DND-41 (cell line): ENCODE measurements around the gene MSI2.

ENCODE experiments used
- ATAC-seq: fragments of 200-7000 bp; cut with Tn5 transposase; 3 replicates; pipeline ENCODE4 v1.9.1; 2021; ENCODE audit warnings: low read depth; ENCODE audit not compliant: insufficient read depth
- DNase-seq: peaks from one replicate; pipeline ENCODE4 v3.0.0-alpha.2; 2020
- H2AFZ ChIP-seq: 2 replicates; pipeline ENCODE4 v1.6.0; 2012; ENCODE audit warnings: low read depth, low read length
- H3K27ac ChIP-seq: 2 replicates; pipeline ENCODE4 v1.5.1; 2012; ENCODE audit warnings: low read length, inconsistent platforms
- H3K27me3 ChIP-seq: fragments of 200-600 bp; sonication (generic); 2 replicates; pipeline ENCODE4 v1.6.0; 2012; ENCODE audit warnings: low read length, mild to moderate bottlenecking, inconsistent platforms; ENCODE audit not compliant: insufficient read depth, poor library complexity
- H3K36me3 ChIP-seq: 2 replicates; pipeline ENCODE4 v1.5.1; 2012; ENCODE audit warnings: low read length, inconsistent platforms; ENCODE audit not compliant: insufficient read depth
- H3K4me1 ChIP-seq: 2 replicates; pipeline ENCODE4 v1.5.1; 2012; ENCODE audit warnings: mild to moderate bottlenecking, low read length; ENCODE audit not compliant: insufficient read depth
- H3K4me2 ChIP-seq: 2 replicates; pipeline ENCODE4 v1.6.0; 2012; ENCODE audit warnings: mild to moderate bottlenecking, moderate library complexity, low read length, inconsistent platforms; ENCODE audit not compliant: insufficient read depth
- H3K4me3 ChIP-seq, 2 experiments: fragments of 200-600 bp in 1 of 2; shearing (Covaris generic) in 1 of 2; 2 replicates each; pipeline ENCODE4 v1.5.1; 2012 to 2016; ENCODE audit warnings: inconsistent platforms in 2 of 2, low read length in 2 of 2, mild to moderate bottlenecking in 2 of 2, low read depth in 1 of 2, moderate library complexity in 1 of 2
- H3K79me2 ChIP-seq: 2 replicates; pipeline ENCODE4 v1.6.0; 2012; ENCODE audit warnings: low read length, inconsistent platforms; ENCODE audit not compliant: insufficient read depth
- H3K9ac ChIP-seq: 2 replicates; pipeline ENCODE4 v1.6.0; 2012; ENCODE audit warnings: low read depth, mild to moderate bottlenecking, inconsistent platforms, low read length, moderate library complexity
- H3K9me3 ChIP-seq: 2 replicates; pipeline ENCODE4 v1.5.1; 2012; ENCODE audit warnings: low read length, moderate library complexity, mild to moderate bottlenecking, inconsistent platforms; ENCODE audit not compliant: insufficient read depth, severe bottlenecking
- H4K20me1 ChIP-seq: 2 replicates; pipeline ENCODE4 v1.6.0; 2012; ENCODE audit warnings: low read length; ENCODE audit not compliant: insufficient read depth
- EZH2 ChIP-seq: IDR thresholded peaks from 3 replicates; pipeline ENCODE4 v1.6.1; 2012; ENCODE audit warnings: borderline replicate concordance, low read depth, mild to moderate bottlenecking, moderate library complexity, low read length, inconsistent platforms; ENCODE audit not compliant: severe bottlenecking
- TF ChIP-seq, protein P1 (sequence below): IDR thresholded peaks from 2 replicates; pipeline ENCODE4 v1.5.1; 2012; ENCODE audit warnings: borderline replicate concordance, low read length, moderate library complexity, mild to moderate bottlenecking; ENCODE audit not compliant: poor library complexity, severe bottlenecking; ENCODE audit errors: extremely low read depth

MSI2 gene

DNA sequence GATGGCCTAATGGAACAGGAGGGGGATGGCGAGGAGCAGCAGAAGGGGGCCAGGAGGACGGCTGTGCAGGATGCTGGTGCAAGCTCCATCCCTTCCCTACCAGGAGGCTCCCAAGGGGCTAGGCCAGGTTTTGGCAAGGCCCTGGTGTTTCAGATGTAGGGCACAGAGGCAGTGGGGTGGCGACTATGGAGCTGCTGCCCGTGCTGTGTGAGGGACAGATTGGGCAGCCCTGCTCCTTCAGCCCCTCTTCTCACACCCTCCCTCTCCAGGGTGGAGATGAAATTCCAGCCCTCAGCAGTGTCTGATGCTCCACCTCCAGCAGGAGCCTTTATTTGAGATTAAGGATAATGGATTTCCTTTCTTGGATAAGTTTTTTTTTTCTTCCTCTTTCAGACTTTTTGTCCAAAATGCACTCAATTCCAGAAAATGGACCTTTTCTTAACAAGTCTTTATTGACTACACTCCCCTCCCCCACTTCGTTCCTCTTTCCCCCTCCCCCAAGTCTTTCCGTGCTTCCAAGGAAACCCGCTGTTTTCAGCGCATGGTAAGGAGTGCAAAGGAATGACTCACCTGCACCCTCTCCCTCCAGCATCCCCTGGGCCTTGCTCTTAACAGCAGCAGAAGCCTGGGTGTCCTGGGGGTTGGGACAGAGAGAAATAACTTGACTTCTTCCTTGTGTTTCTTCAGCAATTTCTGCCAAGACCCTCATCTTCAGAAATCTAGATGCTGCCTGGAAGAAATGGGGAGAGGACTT lies 393.6 kb downstream of the MSI2 start:
- no peak for ATAC-seq
- H3K36me3 ChIP-seq = peaks cover 97% of the 10 kb centered on the region
- no peak overlapping the region for H3K4me2 ChIP-seq
- no peak for DNase-seq
- H3K27me3 ChIP-seq = no peaks in the 10 kb centered on the region
- H3K9ac ChIP-seq = no peak overlapping the region
- H3K4me1 ChIP-seq = no peaks in the 10 kb centered on the region
- no peak overlapping the region for H2AFZ ChIP-seq
- H3K27ac ChIP-seq = peak overlapping the region; percentile 52
- peaks cover 11% of the 10 kb centered on the region; the same call in 1 of the 2 replicates for H4K20me1 ChIP-seq
- no peak overlapping the region for H3K4me3 ChIP-seq
- no peaks in the 10 kb centered on the region for H3K9me3 ChIP-seq
- TF ChIP-seq, protein P1, sequence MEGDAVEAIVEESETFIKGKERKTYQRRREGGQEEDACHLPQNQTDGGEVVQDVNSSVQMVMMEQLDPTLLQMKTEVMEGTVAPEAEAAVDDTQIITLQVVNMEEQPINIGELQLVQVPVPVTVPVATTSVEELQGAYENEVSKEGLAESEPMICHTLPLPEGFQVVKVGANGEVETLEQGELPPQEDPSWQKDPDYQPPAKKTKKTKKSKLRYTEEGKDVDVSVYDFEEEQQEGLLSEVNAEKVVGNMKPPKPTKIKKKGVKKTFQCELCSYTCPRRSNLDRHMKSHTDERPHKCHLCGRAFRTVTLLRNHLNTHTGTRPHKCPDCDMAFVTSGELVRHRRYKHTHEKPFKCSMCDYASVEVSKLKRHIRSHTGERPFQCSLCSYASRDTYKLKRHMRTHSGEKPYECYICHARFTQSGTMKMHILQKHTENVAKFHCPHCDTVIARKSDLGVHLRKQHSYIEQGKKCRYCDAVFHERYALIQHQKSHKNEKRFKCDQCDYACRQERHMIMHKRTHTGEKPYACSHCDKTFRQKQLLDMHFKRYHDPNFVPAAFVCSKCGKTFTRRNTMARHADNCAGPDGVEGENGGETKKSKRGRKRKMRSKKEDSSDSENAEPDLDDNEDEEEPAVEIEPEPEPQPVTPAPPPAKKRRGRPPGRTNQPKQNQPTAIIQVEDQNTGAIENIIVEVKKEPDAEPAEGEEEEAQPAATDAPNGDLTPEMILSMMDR = no peak
- no peak for TF ChIP-seq EZH2
- H3K79me2 ChIP-seq = peaks cover 18% of the 10 kb centered on the region

DNA sequence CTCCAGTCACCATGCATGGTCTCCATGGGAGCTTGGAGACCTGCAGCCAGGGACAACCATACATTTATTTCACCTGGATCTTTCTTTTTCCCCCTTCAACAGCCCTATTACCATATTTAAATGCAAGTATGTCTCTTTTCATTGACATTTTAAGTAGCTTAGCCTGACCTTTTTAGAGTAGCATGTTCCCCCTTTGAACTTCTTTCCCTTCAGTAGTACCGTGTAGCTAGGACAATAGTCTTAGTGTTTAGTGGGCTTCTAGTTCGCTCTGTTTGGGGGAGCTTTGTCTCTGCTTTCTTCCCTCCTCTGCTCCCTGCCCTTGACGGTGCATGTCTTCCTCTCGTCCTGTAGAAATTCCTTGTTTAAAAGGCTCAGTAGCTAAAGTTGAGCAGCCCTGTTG lies 394.2 kb downstream of the MSI2 start:
- H3K36me3 ChIP-seq = peaks cover 96% of the 10 kb centered on the region
- H4K20me1 ChIP-seq = peaks cover 11% of the 10 kb centered on the region; the same call in 1 of the 2 replicates

DNA sequence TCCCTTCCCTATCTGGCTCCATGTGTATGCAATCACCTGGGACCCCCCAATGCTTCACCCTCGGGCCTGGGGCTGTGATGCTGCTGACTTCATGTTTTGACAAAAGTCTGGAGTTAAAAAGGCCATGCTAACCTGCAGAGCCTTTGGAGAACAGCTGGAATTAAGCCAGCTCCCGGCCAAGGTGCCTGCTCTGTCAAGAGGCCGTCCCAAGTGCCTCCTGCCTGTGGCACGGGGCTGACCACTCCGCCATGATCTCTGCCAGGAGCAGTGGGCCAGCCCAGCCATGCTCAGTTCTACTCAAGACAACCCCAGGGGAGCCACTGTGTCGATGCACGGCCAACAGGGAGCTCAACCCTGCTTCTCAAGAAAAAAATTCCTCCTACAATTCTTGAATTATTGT lies 395.1 kb downstream of the MSI2 start:
- ATAC-seq (no peak), DNase-seq (no peak)
- H2AFZ ChIP-seq = no peak overlapping the region
- H3K27ac ChIP-seq = no peak overlapping the region
- H3K9ac ChIP-seq = no peak overlapping the region
- peaks cover 11% of the 10 kb centered on the region; the same call in 1 of the 2 replicates for H4K20me1 ChIP-seq
- peaks cover 96% of the 10 kb centered on the region for H3K36me3 ChIP-seq
- TF ChIP-seq EZH2 = no peak
- TF ChIP-seq, protein P1 = no peak
- H3K4me1 ChIP-seq = no peaks in the 10 kb centered on the region
- H3K9me3 ChIP-seq = no peaks in the 10 kb centered on the region
- H3K27me3 ChIP-seq = no peaks in the 10 kb centered on the region
- peaks cover 24% of the 10 kb centered on the region for H3K79me2 ChIP-seq
- H3K4me2 ChIP-seq = no peak overlapping the region
- no peak overlapping the region for H3K4me3 ChIP-seq

More for the DNA sequence above, 394.2 kb downstream of the MSI2 start:
- ATAC-seq (no peak), DNase-seq (no peak)
- Histone ChIP-seq H3K27ac (peak overlapping the region; percentile 52), H2AFZ (no peak overlapping the region), H3K4me3 (no peak overlapping the region), H3K4me1 (no peaks in the 10 kb centered on the region), H3K9me3 (no peaks in the 10 kb centered on the region), H3K79me2 (peaks cover 20% of the 10 kb centered on the region), H3K27me3 (no peaks in the 10 kb centered on the region), H3K4me2 (no peak overlapping the region), H3K9ac (no peak overlapping the region)
- TF ChIP-seq, protein P1 = no peak
- no peak for TF ChIP-seq EZH2
